CD4-positive, CD25-positive, alpha-beta regulatory T cell (primary cell): ENCODE results near the gene EPB41L4B. TPM values are rescaled to one million over a fixed set of nuclear protein-coding genes. Genes with fewer than 3 reads are reported as not detected.

Experiments
- ATAC-seq, 2 donors: fragments of 150-1000 bp; cut with Tn5 transposase; one replicate each; pipeline ENCODE4 v1.10.0; 2021; ENCODE audit warnings: low read depth in 2 of 2, moderate number of reproducible peaks in 2 of 2, moderate library complexity in 1 of 2
- DNase-seq, 3 donors: peaks; one replicate each; pipeline versions ENCODE4 v3.0.0 to v3.0.0-alpha.2; 2012 to 2022; ENCODE audit warnings: mixed read lengths in 1 of 3
- H3K27ac ChIP-seq: one replicate; pipeline ENCODE4 v1.7.0; 2013; ENCODE audit warnings: mild to moderate bottlenecking, low read length; ENCODE audit not compliant: insufficient read depth, poor library complexity, severe bottlenecking
- H3K27me3 ChIP-seq: one replicate; pipeline ENCODE4 v1.7.0; 2013; ENCODE audit warnings: low read length; ENCODE audit not compliant: control insufficient read depth, insufficient read depth
- H3K36me3 ChIP-seq: one replicate; pipeline ENCODE4 v1.7.0; 2013; ENCODE audit warnings: mild to moderate bottlenecking, low read length, moderate library complexity; ENCODE audit not compliant: control insufficient read depth, insufficient read depth
- H3K4me1 ChIP-seq: 2 replicates; pipeline ENCODE4 v1.7.0; 2013; ENCODE audit warnings: mild to moderate bottlenecking, low read length; ENCODE audit not compliant: insufficient read depth, control insufficient read depth, poor library complexity, severe bottlenecking
- H3K4me3 ChIP-seq: one replicate; pipeline ENCODE4 v1.7.0; 2013; ENCODE audit warnings: low read depth, mild to moderate bottlenecking, low read length, moderate library complexity
- H3K9me3 ChIP-seq, 2 experiments: 1 replicate in 1 of 2; 2 replicates in 1 of 2; pipeline ENCODE4 v1.7.0; 2013; ENCODE audit warnings: low read length in 2 of 2, mild to moderate bottlenecking in 1 of 2, moderate library complexity in 1 of 2; ENCODE audit not compliant: control insufficient read depth in 2 of 2
- H3K27ac Mint-ChIP-seq, 3 donors: one replicate each; pipeline ENCODE4 v1.8.0; 2020 to 2022; ENCODE audit warnings: mild to moderate bottlenecking in 3 of 3, mixed read lengths in 3 of 3, moderate library complexity in 2 of 3
- H3K27me3 Mint-ChIP-seq: one replicate; pipeline ENCODE4 v1.8.0; 2022; ENCODE audit warnings: mild to moderate bottlenecking, mixed read lengths
- H3K36me3 Mint-ChIP-seq: one replicate; pipeline ENCODE4 v1.8.0; 2020; ENCODE audit warnings: mixed read lengths
- H3K4me1 Mint-ChIP-seq, 4 donors: one replicate each; pipeline ENCODE4 v1.8.0; 2020 to 2022; ENCODE audit warnings: mixed read lengths in 4 of 4, mild to moderate bottlenecking in 1 of 4
- H3K4me3 Mint-ChIP-seq, 4 donors: one replicate each; pipeline ENCODE4 v1.8.0; 2020 to 2022; ENCODE audit warnings: mild to moderate bottlenecking in 4 of 4, mixed read lengths in 4 of 4, moderate library complexity in 3 of 4
- H3K9me3 Mint-ChIP-seq, 7 donors: one replicate each; pipeline ENCODE4 v1.8.0; 2020 to 2022; ENCODE audit warnings: mixed read lengths in 7 of 7, mild to moderate bottlenecking in 3 of 7, moderate library complexity in 2 of 7
- polyA plus RNA-seq, 4 donors: library from polyadenylated mRNA; unstranded; fragments of 300-500 nt; fragmentation: Illumina TruSeq; gene quantifications; one replicate each; pipeline ENCODE4 v1.2.3, GENCODE V29; 2021
- total RNA-seq: library from RNA; stranded (reverse); gene quantifications from one replicate; pipeline ENCODE4 v1.2.3, GENCODE V29; 2022

EPB41L4B gene
- total and polyA plus RNA-seq, 5 donors from 2014 or later = not detected

DNA sequence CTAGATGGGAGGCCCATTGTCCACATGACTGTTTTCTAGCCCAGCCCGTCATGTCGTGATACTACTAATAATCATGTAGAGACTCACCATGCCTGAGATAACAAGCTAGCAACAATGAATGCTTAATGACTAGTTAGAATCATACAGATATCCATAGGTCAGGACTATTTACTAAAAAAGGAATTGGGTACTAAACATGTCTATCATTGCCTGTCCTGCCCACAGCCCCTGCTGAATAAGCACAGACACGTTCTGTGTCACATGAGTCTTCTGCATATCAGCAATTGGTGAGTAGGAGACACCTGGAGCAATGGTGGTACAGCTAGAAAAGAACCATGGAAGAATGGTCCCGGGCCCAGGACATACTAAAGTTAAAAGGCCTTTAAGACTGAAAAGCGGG is 171.8 kb downstream of the EPB41L4B start:
- H3K27ac Mint-ChIP-seq = no peak overlapping the region
- peaks cover 24% of the 10 kb centered on the region for H3K27me3 Mint-ChIP-seq
- DNase-seq = no peak
- H3K4me3 Mint-ChIP-seq = no peak overlapping the region
- Histone ChIP-seq H3K9me3 (peaks cover 10 to 13% of the 10 kb centered on the region in 2 experiments), H3K27me3 (no peaks in the 10 kb centered on the region), H3K27ac (no peak overlapping the region), H3K36me3 (no peaks in the 10 kb centered on the region), H3K4me1 (peaks cover under 1% of the 10 kb centered on the region), H3K4me3 (no peak overlapping the region)
- H3K9me3 Mint-ChIP-seq = peaks cover 2 to 12% (median 5%) of the 10 kb centered on the region in 7 donors
- H3K4me1 Mint-ChIP-seq = peaks cover 0 to 3% (median under 1%) of the 10 kb centered on the region in 4 donors
- H3K36me3 Mint-ChIP-seq = peaks cover 3% of the 10 kb centered on the region
- no peak for ATAC-seq

- H3K4me3 ChIP-seq = no peak overlapping the region
- Mint-ChIP-seq H3K27me3 (peaks cover 32% of the 10 kb centered on the region), H3K4me1 (peaks cover 0 to 7% (median 5%) of the 10 kb centered on the region in 4 donors), H3K4me3 (no peak overlapping the region), H3K9me3 (peaks cover 0 to 2% (median 0%) of the 10 kb centered on the region in 7 donors), H3K36me3 (no peaks in the 10 kb centered on the region), H3K27ac (no peak overlapping the region)
- no peak for DNase-seq
- no peaks in the 10 kb centered on the region for H3K36me3 ChIP-seq
- ATAC-seq = no peak
- peaks cover 4% of the 10 kb centered on the region for H3K4me1 ChIP-seq
- no peaks in the 10 kb centered on the region for H3K9me3 ChIP-seq
- H3K27ac ChIP-seq = no peak overlapping the region
- no peaks in the 10 kb centered on the region for H3K27me3 ChIP-seq
Observed at GRCh38 chr9:109145051-109145450, 175.8 kb downstream of the EPB41L4B start.

GRCh38 chr9:109143881-109144562 is 176.8 kb downstream of the EPB41L4B start:
- peaks cover 0 to 4% (median 0%) of the 10 kb centered on the region in 7 donors for H3K9me3 Mint-ChIP-seq

DNA sequence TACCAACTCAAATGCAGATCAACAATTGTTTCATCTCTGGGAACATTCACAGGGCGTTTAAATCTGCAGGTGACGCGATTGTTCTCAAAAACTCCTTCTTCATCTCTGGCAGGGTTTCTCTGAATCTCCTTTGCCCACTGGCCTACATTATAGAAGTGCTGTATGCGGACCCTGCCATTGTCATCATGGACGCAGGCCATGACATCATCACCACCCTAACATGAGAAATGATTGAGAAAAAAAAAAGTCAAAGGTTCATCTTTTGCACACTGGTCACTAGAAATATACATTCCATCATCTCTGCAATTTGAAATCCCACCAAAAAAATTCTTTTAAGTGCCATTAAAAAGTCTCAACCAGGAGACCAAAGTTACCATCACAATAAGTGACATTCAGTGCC is 179.5 kb downstream of the EPB41L4B start:
- ATAC-seq (no peak), DNase-seq (no peak)
- H3K9me3 ChIP-seq = no peaks in the 10 kb centered on the region
- no peaks in the 10 kb centered on the region for H3K27me3 ChIP-seq
- H3K4me3 ChIP-seq = no peak overlapping the region
- peaks cover 4% of the 10 kb centered on the region for H3K4me1 ChIP-seq
- peak overlapping the region in 1 of 3 donors; percentile 5 for H3K27ac Mint-ChIP-seq
- H3K27me3 Mint-ChIP-seq = peaks cover 21% of the 10 kb centered on the region
- H3K9me3 Mint-ChIP-seq = peaks cover 0 to 2% (median 0%) of the 10 kb centered on the region in 7 donors
- peaks cover 0 to 7% (median 5%) of the 10 kb centered on the region in 4 donors for H3K4me1 Mint-ChIP-seq
- no peak overlapping the region for H3K27ac ChIP-seq
- no peaks in the 10 kb centered on the region for H3K36me3 ChIP-seq
- H3K4me3 Mint-ChIP-seq = no peak overlapping the region
- H3K36me3 Mint-ChIP-seq = no peaks in the 10 kb centered on the region

More at GRCh38 chr9:109143881-109144562, 176.8 kb downstream of the EPB41L4B start:
- Histone ChIP-seq H3K27ac (no peak overlapping the region), H3K36me3 (no peaks in the 10 kb centered on the region), H3K27me3 (no peaks in the 10 kb centered on the region), H3K9me3 (no peaks in the 10 kb centered on the region), H3K4me1 (peaks cover 4% of the 10 kb centered on the region), H3K4me3 (no peak overlapping the region)
- ATAC-seq = peak; percentile 43 to 58
- H3K4me3 Mint-ChIP-seq = no peak overlapping the region
- H3K27ac Mint-ChIP-seq = no peak overlapping the region
- peaks cover 26% of the 10 kb centered on the region for H3K27me3 Mint-ChIP-seq
- H3K36me3 Mint-ChIP-seq = no peaks in the 10 kb centered on the region
- peaks cover 0 to 7% (median 5%) of the 10 kb centered on the region in 4 donors for H3K4me1 Mint-ChIP-seq
- DNase-seq = peak in 2 of 3 donors; percentile 3 to 63

GRCh38 chr9:109139851-109140250 is 181.0 kb downstream of the EPB41L4B start:
- Mint-ChIP-seq H3K4me3 (no peak overlapping the region), H3K27me3 (peaks cover 16% of the 10 kb centered on the region), H3K36me3 (no peaks in the 10 kb centered on the region), H3K27ac (no peak overlapping the region), H3K9me3 (peaks cover 0 to 2% (median 0%) of the 10 kb centered on the region in 7 donors), H3K4me1 (peaks cover 0 to 7% (median 5%) of the 10 kb centered on the region in 4 donors)
- no peak for ATAC-seq
- no peak for DNase-seq
- Histone ChIP-seq H3K36me3 (no peaks in the 10 kb centered on the region), H3K27ac (no peak overlapping the region), H3K27me3 (no peaks in the 10 kb centered on the region), H3K9me3 (no peaks in the 10 kb centered on the region), H3K4me3 (no peak overlapping the region), H3K4me1 (peaks cover 4% of the 10 kb centered on the region)

- no peak overlapping the region for H3K27ac Mint-ChIP-seq
- H3K4me3 Mint-ChIP-seq = no peak overlapping the region
- H3K27me3 Mint-ChIP-seq = peaks cover 20% of the 10 kb centered on the region
- peaks cover 0 to under 1% (median 0%) of the 10 kb centered on the region in 4 donors for H3K4me1 Mint-ChIP-seq
- H3K4me1 ChIP-seq = no peaks in the 10 kb centered on the region
- no peak for ATAC-seq
- H3K4me3 ChIP-seq = no peak overlapping the region
- H3K27ac ChIP-seq = no peak overlapping the region
- H3K9me3 ChIP-seq = no peaks in the 10 kb centered on the region
- H3K27me3 ChIP-seq = no peaks in the 10 kb centered on the region
- no peaks in the 10 kb centered on the region for H3K36me3 Mint-ChIP-seq
- DNase-seq = no peak
- no peaks in the 10 kb centered on the region for H3K36me3 ChIP-seq
- peaks cover 0 to 2% (median 0%) of the 10 kb centered on the region in 7 donors for H3K9me3 Mint-ChIP-seq
Observed at GRCh38 chr9:109138421-109138820, 182.4 kb downstream of the EPB41L4B start.

GRCh38 chr9:109134167-109134578 is 186.7 kb downstream of the EPB41L4B start:
- no peak overlapping the region for H3K27ac Mint-ChIP-seq

DNA sequence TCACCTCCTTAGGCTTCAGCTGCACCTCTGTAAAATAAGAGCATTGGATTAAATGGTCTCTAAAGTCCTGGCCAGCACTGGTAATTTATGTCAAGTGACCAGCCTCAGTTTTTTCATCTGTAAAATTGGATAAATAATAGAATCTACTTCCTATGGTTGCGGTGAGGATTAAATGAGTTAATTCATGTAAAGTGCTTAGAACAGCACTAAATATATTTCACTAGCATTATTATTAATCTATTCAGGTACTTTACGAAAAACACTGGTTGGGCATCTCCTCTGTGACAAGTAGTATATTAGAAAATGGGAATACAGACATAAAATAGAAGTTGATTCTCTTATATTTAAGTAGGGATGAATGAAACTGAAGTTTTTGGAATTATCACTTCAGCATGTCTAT is 187.3 kb downstream of the EPB41L4B start:
- no peaks in the 10 kb centered on the region for H3K9me3 Mint-ChIP-seq
- no peak for ATAC-seq
- Histone ChIP-seq H3K4me1 (peaks cover 3% of the 10 kb centered on the region), H3K36me3 (no peaks in the 10 kb centered on the region), H3K27me3 (no peaks in the 10 kb centered on the region), H3K4me3 (no peak overlapping the region), H3K9me3 (no peaks in the 10 kb centered on the region), H3K27ac (no peak overlapping the region)
- H3K4me3 Mint-ChIP-seq = no peak overlapping the region
- H3K36me3 Mint-ChIP-seq = no peaks in the 10 kb centered on the region
- DNase-seq = no peak
- H3K27ac Mint-ChIP-seq = no peak overlapping the region
- peaks cover 0 to 8% (median 1%) of the 10 kb centered on the region in 4 donors for H3K4me1 Mint-ChIP-seq
- peaks cover 14% of the 10 kb centered on the region for H3K27me3 Mint-ChIP-seq

More at GRCh38 chr9:109134167-109134578, 186.7 kb downstream of the EPB41L4B start:
- Histone ChIP-seq H3K4me3 (no peak overlapping the region), H3K9me3 (no peaks in the 10 kb centered on the region), H3K27ac (no peak overlapping the region), H3K27me3 (no peaks in the 10 kb centered on the region), H3K4me1 (peaks cover 3% of the 10 kb centered on the region), H3K36me3 (no peaks in the 10 kb centered on the region)
- H3K9me3 Mint-ChIP-seq = no peaks in the 10 kb centered on the region
- no peaks in the 10 kb centered on the region for H3K36me3 Mint-ChIP-seq
- no peak for DNase-seq
- peaks cover 14% of the 10 kb centered on the region for H3K27me3 Mint-ChIP-seq
- peaks cover 0 to 8% (median 1%) of the 10 kb centered on the region in 4 donors for H3K4me1 Mint-ChIP-seq
- no peak for ATAC-seq
- H3K4me3 Mint-ChIP-seq = no peak overlapping the region
